ENCODE data around the gene VTI1A.
"Not testable (repeated sequence)": the region's sequence is repeated elsewhere in the genome, so short reads cannot be mapped to it uniquely, and the experiment has no call there.

Gene VTI1A

DNA sequence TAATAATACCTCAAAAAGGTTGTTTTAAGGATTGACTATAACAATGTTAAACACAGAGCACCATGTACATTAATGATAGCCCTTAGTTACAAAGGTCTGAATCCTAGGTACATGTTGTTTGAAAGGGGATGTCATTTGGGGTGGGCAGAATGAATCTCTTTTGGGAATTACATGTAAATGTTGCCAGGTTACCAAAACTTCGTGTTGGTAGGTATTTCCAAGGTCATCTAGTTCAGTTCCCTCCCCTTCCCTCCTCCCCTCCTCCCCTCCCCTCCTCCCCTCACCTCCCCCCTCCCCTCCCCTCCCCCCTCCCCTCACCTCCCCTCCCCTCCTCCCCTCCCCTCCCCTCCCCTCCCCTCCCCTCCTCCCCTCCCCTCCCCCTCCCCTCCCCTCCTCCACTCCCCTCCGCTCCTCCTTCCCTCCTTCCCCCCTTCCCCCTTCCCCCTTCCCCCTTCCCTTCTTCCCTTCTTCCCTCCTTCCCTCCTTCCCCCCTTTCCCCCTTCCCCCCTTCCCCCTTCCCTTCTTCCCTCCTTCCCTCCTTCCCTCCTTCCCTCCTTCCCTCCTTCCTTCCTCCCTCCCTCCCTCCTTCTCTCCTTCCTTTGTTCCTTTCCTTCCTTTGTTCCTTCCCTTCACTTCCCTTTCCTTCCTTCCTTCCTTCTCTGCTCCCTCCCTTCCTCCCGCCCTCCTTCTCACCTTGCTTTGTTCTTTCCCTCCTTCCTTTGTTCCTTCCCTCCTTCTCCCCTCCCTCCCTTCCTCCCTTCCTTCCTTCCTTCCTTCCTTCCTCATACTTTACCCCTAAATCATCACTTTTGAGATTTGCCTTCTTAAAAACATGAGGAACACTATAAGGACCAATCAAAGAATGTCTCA lies 8.1 kb downstream of the VTI1A start:
- DNase-seq: no peak

GRCh38 chr10:112456533-112456932 lies 9.5 kb downstream of the VTI1A start:
- no peak for DNase-seq

DNA sequence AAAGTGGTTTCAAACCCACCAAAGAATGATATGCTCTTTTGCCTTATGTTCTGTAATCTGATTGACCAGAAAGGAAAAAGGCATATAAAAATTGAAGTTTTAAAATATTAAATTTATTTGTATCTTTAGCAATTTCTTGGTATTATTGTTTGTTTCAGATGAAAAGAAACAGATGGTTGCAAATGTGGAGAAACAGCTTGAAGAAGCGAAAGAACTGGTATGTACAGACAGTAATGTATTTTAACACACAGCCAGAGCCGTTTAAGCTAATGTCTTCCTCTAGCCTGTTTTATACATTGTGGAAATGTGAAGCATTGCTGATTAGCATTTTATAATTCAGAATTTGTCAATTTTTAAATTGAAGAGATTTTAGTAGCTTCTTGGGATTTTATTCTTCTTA lies 13.4 kb downstream of the VTI1A start:
- DNase-seq: no peak

DNA sequence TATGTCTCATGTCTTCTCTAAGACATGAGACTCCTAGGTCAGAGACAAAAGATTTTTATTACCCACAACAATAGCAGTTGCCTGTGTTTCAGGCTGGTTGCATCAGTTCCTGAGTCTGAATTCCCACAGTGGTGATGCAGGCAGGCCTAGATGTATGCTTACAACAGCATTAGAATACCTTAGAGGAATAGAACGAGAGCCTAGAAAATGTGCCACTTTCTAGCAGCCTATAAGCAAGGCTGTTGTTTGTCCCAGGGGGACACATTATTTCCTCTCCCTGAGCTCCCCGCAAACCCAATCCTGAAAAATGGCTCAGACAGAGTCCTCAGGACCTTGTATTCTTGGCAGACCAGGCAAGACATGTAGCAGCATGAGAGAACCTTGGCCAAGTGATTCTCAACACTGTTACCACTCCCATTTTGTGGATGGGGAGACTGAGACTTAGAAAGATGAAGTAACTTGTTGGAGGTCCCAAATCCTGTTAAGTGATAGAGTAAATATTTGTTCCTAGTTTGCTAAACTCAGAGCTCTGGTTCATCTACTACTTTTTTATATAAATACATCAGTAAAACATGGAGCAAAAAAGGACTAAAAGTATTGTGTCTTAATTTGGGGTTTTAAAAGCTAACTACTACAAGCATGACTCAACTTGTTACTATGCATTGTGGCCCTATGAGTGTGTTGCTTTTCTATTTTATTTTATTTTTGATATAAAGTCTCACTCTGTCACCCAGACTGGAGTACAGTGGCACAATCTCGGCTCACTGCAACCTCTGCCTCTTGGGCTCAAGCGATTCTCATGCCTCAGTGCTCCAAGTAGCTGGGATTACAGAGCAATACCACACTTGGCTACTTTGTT lies 14.2 kb downstream of the VTI1A start:
- no peak for DNase-seq

DNA sequence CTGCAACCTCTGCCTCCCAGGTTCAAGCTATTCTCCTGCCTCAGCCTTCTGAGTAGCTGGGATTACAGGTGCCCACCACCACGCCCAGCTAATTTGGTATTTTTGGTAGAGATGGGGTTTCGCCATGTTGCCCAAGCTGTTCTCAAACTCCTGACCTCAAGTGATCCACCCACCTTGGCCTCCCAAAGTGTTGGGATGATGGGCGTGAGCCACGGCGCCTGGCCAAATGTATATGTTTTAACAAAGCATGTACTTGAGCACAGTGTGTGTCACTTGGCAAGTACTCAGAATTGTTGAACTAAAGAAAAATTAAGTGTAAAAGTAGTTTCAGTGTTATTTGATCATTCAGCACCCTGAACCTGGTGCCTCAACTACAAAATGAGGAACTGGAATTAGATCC lies 17.1 kb downstream of the VTI1A start:
- not testable (repeated sequence) for DNase-seq

- no peak for DNase-seq
Measured at GRCh38 chr10:112465299-112465883, 18.4 kb downstream of the VTI1A start.

DNA sequence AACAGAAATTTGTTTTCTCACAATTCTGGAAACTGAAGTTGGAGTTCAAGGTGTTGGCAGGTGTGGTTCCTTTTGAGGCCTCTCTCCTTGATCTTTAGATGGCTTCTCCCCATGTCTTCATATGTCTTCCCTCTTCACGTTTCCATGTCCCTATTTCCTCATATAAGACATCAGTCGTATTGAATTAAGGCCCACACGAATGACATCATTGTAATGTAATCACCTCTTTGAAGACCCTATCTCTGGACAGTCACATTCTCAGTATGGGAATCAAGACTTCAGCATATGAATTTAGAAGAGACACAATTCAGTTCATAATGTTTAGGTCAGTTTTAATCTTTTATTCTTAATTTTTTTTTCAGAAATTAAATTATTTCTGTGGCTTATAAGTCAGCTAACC lies 19.8 kb downstream of the VTI1A start:
- DNase-seq: no peak

DNA sequence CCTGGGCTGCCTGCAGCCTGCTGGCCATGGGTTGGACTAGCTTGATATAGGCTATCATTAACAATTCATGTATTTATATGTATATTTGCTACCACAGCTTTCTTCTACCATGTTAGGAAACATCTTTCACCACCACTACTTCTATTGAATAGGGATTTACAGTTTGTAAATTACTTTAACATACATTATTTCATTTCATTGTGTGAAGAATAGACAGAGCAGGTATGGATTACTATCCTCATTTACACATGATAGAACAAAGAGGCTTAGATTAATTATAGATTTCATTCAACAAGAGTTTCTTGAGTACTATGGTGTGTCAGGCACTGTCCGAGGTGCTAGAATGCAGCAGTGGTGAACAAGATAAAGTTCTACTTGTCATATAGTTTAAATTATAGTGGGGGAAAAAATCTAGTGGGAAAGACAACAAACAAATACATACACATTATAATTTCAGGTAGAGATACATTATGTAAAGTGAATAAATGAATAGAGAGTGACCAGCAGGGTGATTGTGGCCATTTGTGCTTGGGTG lies 20.6 kb downstream of the VTI1A start:
- no peak for DNase-seq

DNA sequence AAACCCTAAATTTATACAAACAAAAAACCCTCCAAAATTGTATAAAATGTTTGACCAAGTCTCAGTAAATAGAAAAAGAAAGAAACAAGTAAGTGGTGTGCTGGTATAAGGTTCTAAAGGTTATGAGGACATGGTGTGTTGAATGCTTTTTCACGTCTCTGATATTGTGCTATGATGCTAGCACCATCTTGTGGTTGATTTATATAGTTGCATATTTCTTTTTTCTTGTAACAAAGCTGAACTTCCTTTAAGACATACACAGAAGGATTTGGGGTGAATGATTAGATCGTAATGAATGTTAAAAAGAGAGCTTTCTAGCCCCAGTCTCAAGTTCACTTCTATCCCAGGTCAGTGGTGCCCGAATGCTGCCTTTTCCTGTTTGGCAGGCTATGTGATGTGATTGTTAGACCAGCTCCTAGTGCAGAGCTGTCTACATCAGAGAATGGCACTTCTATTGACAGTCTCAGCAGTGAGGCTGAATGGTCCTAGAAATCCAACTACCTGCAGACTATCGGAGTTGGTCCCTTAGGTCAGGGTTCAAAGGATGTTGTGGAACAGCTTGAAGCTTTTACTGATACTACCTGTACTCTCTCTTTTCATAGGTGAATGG lies 25.0 kb downstream of the VTI1A start:
- DNase-seq: peak; percentile 56

GRCh38 chr10:112475575-112476218 lies 28.7 kb downstream of the VTI1A start:
- DNase-seq: no peak

GRCh38 chr10:112481602-112482001 lies 34.6 kb downstream of the VTI1A start:
- no peak for DNase-seq

- no peak for DNase-seq
Measured at GRCh38 chr10:112484399-112484798, 37.4 kb downstream of the VTI1A start.

DNA sequence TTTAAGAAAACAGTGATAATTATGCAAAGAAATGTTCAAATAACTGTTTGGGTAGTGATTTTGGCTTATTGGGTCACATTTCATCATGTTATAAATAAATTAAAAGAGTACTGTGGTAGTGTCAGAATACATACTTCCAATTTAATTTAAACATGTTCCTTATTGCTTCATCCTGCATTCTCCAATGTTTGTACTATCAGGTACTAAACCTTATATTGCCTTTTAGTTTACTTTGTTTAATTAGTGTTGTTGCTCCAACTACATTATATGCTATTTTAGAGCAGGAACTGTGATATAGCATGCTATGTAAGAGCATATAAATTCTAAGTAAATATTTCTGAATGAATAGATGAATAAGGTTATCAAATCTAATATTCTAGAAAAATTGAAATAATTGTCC lies 40.9 kb downstream of the VTI1A start:
- DNase-seq: no peak

DNA sequence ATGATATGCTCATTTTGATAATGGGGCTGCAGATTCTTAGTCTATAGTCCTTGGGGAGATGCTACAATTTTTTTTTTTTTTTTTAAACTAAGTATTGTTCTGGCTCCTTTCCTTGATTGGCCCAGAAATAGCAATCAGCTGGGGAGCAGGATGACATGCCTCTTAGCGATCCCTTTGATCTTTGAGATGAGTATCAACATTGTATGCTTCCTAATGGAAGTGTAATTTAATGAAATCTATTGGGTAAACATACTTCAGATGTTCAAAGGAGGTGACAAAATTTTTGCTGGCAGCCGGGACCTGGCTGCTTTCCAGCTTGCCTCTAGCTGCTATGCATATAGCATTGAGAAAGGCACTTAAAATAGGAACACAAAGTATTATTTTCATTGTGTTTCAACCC lies 43.5 kb downstream of the VTI1A start:
- DNase-seq: no peak

DNA sequence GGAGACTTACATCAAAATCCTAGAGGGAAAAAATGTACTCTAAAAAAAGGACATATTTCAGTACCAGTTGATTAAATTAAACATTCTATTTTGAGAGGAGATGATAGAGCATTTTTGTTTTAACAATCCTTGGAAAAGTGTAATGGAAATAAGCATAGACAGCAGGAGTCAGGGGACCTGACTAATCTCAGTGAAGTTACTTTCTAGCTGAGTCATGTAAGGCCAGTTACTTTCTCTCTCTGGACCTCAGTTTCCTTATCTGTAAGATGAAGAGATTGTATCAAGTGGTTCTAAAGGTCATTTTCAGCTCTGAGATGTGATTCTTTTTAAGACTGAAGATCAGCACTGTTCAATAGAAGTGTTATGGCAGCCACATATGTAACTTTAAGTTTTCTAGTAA lies 44.1 kb downstream of the VTI1A start:
- DNase-seq: no peak

DNA sequence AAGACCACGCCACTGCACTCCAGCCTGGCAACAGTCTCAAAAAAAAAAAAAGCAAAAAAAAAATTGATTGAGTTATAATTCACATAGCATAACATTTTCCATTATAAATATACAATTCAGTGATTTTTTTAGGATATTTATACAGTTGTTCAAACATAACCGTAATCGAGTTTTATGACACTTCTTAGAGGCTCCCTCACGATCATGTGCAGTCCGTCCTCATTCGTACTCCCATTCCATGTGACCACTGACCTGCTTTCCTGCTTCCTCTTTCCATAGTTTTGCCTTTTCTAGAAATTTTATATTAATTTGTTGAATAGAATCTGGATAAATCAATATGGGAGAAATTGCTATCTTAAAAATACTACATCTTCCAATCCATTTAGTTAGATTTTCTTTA lies 45.7 kb downstream of the VTI1A start:
- no peak for DNase-seq

DNA sequence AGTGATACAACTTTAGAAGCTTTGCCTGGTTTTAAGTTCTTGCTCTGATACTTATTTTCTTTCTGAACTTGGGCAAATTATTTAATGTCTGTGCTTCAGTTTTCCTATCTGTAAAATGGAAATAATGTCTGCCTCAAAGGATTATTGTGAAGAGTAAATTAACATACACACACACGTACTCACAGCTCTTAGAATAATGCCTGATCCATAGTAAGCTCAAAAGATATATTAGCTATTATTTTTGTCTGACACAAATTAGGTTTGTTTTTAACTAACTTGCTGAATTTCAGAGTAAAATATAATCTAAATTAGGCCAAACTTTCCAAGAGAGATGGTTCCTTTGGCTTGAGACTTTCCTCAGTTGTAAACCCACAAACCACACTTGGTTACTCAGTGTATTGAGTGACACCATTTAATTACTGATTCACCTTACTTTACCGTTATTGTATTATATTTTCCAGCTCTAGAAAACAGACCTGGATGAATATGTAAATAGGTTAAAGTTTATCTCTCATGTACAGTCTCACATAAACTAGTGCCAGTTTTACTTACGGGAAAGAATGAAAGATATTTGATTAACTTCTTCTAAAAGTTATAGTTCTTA lies 50.4 kb downstream of the VTI1A start:
- no peak for DNase-seq

DNA sequence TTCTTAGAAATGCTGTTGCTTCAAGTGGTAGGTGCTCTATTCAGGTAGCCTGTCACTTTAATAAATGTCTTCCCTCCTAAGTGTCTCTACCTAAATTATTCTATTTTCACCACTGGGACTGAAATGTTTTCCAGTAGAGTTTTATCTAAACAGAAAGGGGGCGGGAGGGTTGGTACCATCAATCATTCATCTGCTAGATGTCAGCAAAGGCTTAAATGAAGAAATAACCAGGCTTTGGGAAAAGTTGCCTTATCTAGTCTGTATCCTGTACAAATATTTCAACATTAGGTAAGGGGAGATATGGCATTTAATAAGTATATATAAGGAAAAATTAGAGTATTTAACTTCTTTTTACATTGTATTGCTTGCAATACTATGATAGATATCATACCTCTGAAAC lies 51.8 kb downstream of the VTI1A start:
- DNase-seq: no peak

DNA sequence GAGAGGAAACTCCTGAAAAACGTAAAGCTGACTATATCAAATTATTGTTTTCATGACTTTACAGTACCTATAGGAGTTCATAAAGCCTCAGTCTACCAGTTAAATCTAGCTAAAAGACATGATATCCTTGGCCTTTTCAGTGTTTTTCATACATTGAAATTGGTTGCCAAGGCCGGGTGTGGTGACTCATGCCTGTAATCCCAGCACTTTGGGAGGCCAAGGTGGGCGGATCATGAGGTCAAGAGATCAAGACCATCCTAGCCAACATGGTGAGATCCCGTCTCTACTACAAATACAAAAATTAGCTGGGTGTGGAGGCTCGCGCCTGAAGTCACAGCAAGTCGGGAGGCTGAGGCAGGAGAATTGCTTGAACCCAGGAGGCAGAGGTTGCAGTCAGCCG lies 53.0 kb downstream of the VTI1A start:
- not testable (repeated sequence) for DNase-seq

DNA sequence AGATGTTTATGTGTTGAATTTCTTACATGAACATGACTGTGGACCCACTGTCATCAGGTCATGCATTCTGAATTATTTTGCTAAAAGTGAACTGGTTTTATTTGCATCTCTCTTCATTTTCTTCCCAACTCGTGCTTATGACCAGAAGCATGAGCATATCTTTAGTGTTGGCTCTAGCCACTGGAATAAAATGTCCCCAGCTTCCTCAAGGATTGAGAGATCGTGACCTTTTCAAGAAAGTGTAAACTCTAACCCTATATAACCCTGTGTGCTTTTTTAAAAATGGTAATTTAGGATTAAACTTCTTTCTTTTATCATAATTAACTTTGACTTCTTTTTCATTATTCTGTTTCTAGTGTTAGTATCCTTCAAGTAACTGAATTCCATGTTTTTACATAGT lies 55.5 kb downstream of the VTI1A start:
- no peak for DNase-seq

DNA sequence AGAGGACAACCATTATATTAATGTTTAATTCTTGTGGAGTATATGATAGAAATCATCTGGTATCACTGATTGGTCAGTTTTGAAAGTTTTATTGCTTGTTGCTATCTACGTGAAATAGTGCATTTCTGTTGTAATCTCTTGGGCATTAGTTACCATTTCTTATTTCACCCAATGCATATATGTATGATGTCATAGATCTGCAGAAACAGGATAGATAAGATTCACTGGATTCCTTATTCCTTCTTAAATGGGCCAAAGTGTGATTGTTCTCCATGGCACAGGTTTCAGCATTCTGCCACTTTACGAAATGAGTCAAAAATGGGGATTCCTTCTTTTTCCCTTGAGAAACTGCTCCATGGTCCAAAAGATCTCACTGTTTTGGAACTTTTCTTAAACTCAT lies 56.6 kb downstream of the VTI1A start:
- no peak for DNase-seq

GRCh38 chr10:112507046-112507445 lies 60.0 kb downstream of the VTI1A start:
- DNase-seq: no peak
